Non-pigmented ciliary epithelial cell (primary cell): ENCODE results near the gene CEP112.
"Not testable (repeated sequence)": the region's sequence is repeated elsewhere in the genome, so short reads cannot be mapped to it uniquely, and the experiment has no call there.

ENCODE experiments used
- DNase-seq: peaks from one replicate; pipeline ENCODE4 v3.0.0-alpha.2; 2010; ENCODE audit warnings: low read depth

CEP112 gene

GRCh38 chr17:65782104-65782706 is 409.7 kb downstream of the CEP112 start:
- not testable (repeated sequence) for DNase-seq

- no peak for DNase-seq
Observed at GRCh38 chr17:65780111-65780510, 411.8 kb downstream of the CEP112 start.

GRCh38 chr17:65776890-65777289 is 415.0 kb downstream of the CEP112 start:
- DNase-seq = no peak

- no peak for DNase-seq
Observed at GRCh38 chr17:65774787-65775186, 417.1 kb downstream of the CEP112 start.

- DNase-seq = no peak
Observed at GRCh38 chr17:65772989-65773388, 418.9 kb downstream of the CEP112 start.

- DNase-seq = no peak
Observed at GRCh38 chr17:65771704-65772103, 420.2 kb downstream of the CEP112 start.

- DNase-seq = no peak
Observed at GRCh38 chr17:65763786-65764185, 428.1 kb downstream of the CEP112 start.

GRCh38 chr17:65762973-65763372 is 429.0 kb downstream of the CEP112 start:
- DNase-seq = no peak

- DNase-seq = no peak
Observed at GRCh38 chr17:65759532-65759931, 432.4 kb downstream of the CEP112 start.

GRCh38 chr17:65756760-65757159 is 435.2 kb downstream of the CEP112 start:
- no peak for DNase-seq

GRCh38 chr17:65755799-65756198 is 436.1 kb downstream of the CEP112 start:
- DNase-seq = no peak

GRCh38 chr17:65754630-65755029 is 437.3 kb downstream of the CEP112 start:
- DNase-seq = no peak

GRCh38 chr17:65754081-65754480 is 437.9 kb downstream of the CEP112 start:
- DNase-seq = no peak

- no peak for DNase-seq
Observed at GRCh38 chr17:65753348-65753747, 438.6 kb downstream of the CEP112 start.

- DNase-seq = no peak
Observed at GRCh38 chr17:65751263-65751662, 440.7 kb downstream of the CEP112 start.

GRCh38 chr17:65750631-65751115 is 441.3 kb downstream of the CEP112 start:
- DNase-seq = peak; percentile 67

- DNase-seq = no peak
Observed at GRCh38 chr17:65750166-65750565, 441.8 kb downstream of the CEP112 start.

GRCh38 chr17:65749479-65749878 is 442.5 kb downstream of the CEP112 start:
- DNase-seq = no peak

GRCh38 chr17:65745241-65745640 is 446.7 kb downstream of the CEP112 start:
- no peak for DNase-seq

GRCh38 chr17:65743308-65743655 is 448.7 kb downstream of the CEP112 start:
- peak; percentile 23 for DNase-seq

- DNase-seq = peak; percentile 65
Observed at GRCh38 chr17:65742403-65743307, 449.3 kb downstream of the CEP112 start.

- DNase-seq = no peak
Observed at GRCh38 chr17:65741710-65742109, 450.2 kb downstream of the CEP112 start.

- no peak for DNase-seq
Observed at GRCh38 chr17:65739034-65739433, 452.9 kb downstream of the CEP112 start.
